Amygdala (tissue), 56 donors: ENCODE results near the gene SLC34A3.
"Not testable (repeated sequence)": the region's sequence is repeated elsewhere in the genome, so short reads cannot be mapped to it uniquely, and the experiment has no call there.

ENCODE experiments used
- DNase-seq, 56 donors: peaks; one replicate each; lab custom pipeline; 2025; lab: John Stamatoyannopoulos, UW

SLC34A3 gene

GRCh38 chr9:137240318-137240840, 9.7 kb downstream of the SLC34A3 start:
- DNase-seq, result peak in 50 of 56 donors; percentile 24 to 88 (median 72)

- peak; percentile 81 to 100 (median 99) for DNase-seq
Measured at GRCh38 chr9:137240841-137241489, 10.3 kb downstream of the SLC34A3 start, which contains the start of gene TUBB4B. Gene TUBB4B (plus strand): TSS chr9:137241287. CDS start chr9:137241361, 74 bp downstream.

- DNase-seq, result peak in 9 of 56 donors; percentile 32 to 74 (median 52)
Measured at GRCh38 chr9:137241490-137242268, 11.0 kb downstream of the SLC34A3 start.

GRCh38 chr9:137242269-137243203, 11.8 kb downstream of the SLC34A3 start:
- DNase-seq, result no peak

- DNase-seq, result not testable (repeated sequence)
Measured at GRCh38 chr9:137243266-137243625, 12.5 kb downstream of the SLC34A3 start.

GRCh38 chr9:137243626-137244485, 13.2 kb downstream of the SLC34A3 start:
- no peak for DNase-seq

- no peak for DNase-seq
Measured at GRCh38 chr9:137244486-137245449, 14.1 kb downstream of the SLC34A3 start.

- DNase-seq, result no peak
Measured at GRCh38 chr9:137245450-137246421, 15.0 kb downstream of the SLC34A3 start.

GRCh38 chr9:137247135-137247915, 16.6 kb downstream of the SLC34A3 start:
- DNase-seq, result no peak

- no peak for DNase-seq
Measured at GRCh38 chr9:137247916-137248175, 17.1 kb downstream of the SLC34A3 start.

GRCh38 chr9:137250329-137251193, 19.9 kb downstream of the SLC34A3 start:
- no peak for DNase-seq

- DNase-seq, result no peak
Measured at GRCh38 chr9:137251194-137251461, 20.4 kb downstream of the SLC34A3 start, which contains the start of gene STPG3. Gene STPG3 (plus strand): TSS chr9:137251286. CDS start chr9:137251287, 1 bp downstream.

GRCh38 chr9:137251490-137252268, 21.0 kb downstream of the SLC34A3 start:
- no peak for DNase-seq

GRCh38 chr9:137252555-137253506, 22.1 kb downstream of the SLC34A3 start:
- DNase-seq, result no peak
